Measurements from ENCODE around the gene MLXIP. TPM values are rescaled to one million over a fixed set of nuclear protein-coding genes. Genes with fewer than 3 reads are reported as not detected.

Gene MLXIP
- total and polyA plus RNA-seq, 2 of the 13 experiments (the other 11 are each of a cell fraction or from before 2014, with no cell fraction given), result 5.3 to 6.7 TPM

GRCh38 chr12:122162976-122163375 lies 84.4 kb downstream of the MLXIP start:
- FAIRE-seq (no peak), ATAC-seq (no peak), DNase-seq (ENCODE audit: low spot score) (no peak)
- H4K20me1 ChIP-seq (ENCODE audit: insufficient read depth, low read length), result no peaks in the 10 kb centered on the region
- H3K4me1 ChIP-seq (ENCODE audit: insufficient read depth, low read length), result peaks cover 24% of the 10 kb centered on the region
- CTCF ChIA-PET (ENCODE audit: low intra/inter-chr PET ratio, low total read pairs), result no interaction called here
- H2AFZ ChIP-seq (ENCODE audit: low read length), result no peak overlapping the region
- no peak overlapping the region for H3K4me3 ChIP-seq (replicated peaks in 1 of 3; ENCODE audit: insufficient read depth in 1 of 3, low read depth in 2 of 3, low read length in 3 of 3)
- H3K9ac ChIP-seq (ENCODE audit: insufficient read depth, low read depth, low read length), result no peak overlapping the region
- in situ Hi-C loops (cut with HindIII; ENCODE audit: extremely low pct_ligation_motif_present, low pct_unique_long_range_greater_than_20kb) (no loop called here), intact Hi-C loops (cut with micrococcal nuclease; ENCODE audit: unreplicated experiment) (no loop called here)
- no TSS peak for BruUV-seq (replicated peaks)
- H3K79me2 ChIP-seq (ENCODE audit: insufficient read depth, low read length), result no peaks in the 10 kb centered on the region
- H3K9me3 ChIP-seq (ENCODE audit: low read length), result no peaks in the 10 kb centered on the region
- H3K36me3 ChIP-seq (replicated peaks in 1 of 2; ENCODE audit: control insufficient read depth in 1 of 2, insufficient read depth in 2 of 2, low read length in 2 of 2), result no peaks in the 10 kb centered on the region
- no peak overlapping the region for H3K4me2 ChIP-seq (ENCODE audit: low read depth, low read length)
- 73% methylated on average over 3 of the region's 3 CpGs for WGBS (ENCODE audit: low lambda C conversion rate)
- no peak for TF ChIP-seq ZNF232 (CRISPR knock-in tag; IDR thresholded peaks at IDR 0.05; ENCODE audit: borderline replicate concordance)
- no peak for TF ChIP-seq ZNF414 (CRISPR knock-in tag; IDR thresholded peaks at IDR 0.05)
- no peak for TF ChIP-seq ZNF772 (CRISPR knock-in tag; IDR thresholded peaks at IDR 0.05)
- POLR2A ChIA-PET, result no interaction called here
- H3K27ac ChIP-seq (ENCODE audit: extremely low read length, insufficient read depth, low read length), result no peak overlapping the region
- peaks cover 0 to 8% of the 10 kb centered on the region in 2 experiments; a peak in 2 of 5 replicates for H3K27me3 ChIP-seq (ENCODE audit: control insufficient read depth in 1 of 2, insufficient read depth in 2 of 2, low read length in 2 of 2)

- ATAC-seq (peak; percentile 65), DNase-seq (ENCODE audit: low spot score) (no peak), FAIRE-seq (no peak)
- Histone ChIP-seq H3K36me3 (replicated peaks in 1 of 2; ENCODE audit: control insufficient read depth in 1 of 2, insufficient read depth in 2 of 2, low read length in 2 of 2) (no peaks in the 10 kb centered on the region), H3K27me3 (ENCODE audit: control insufficient read depth in 1 of 2, insufficient read depth in 2 of 2, low read length in 2 of 2) (peaks cover 0 to 10% of the 10 kb centered on the region in 2 experiments; a peak in 2 of 5 replicates), H3K4me1 (ENCODE audit: insufficient read depth, low read length) (peaks cover 24% of the 10 kb centered on the region), H3K79me2 (ENCODE audit: insufficient read depth, low read length) (no peaks in the 10 kb centered on the region), H3K27ac (ENCODE audit: extremely low read length, insufficient read depth, low read length) (no peak overlapping the region), H3K9ac (ENCODE audit: insufficient read depth, low read depth, low read length) (no peak overlapping the region), H4K20me1 (ENCODE audit: insufficient read depth, low read length) (no peaks in the 10 kb centered on the region), H3K4me3 (replicated peaks in 1 of 3; ENCODE audit: insufficient read depth in 1 of 3, low read depth in 2 of 3, low read length in 3 of 3) (peak overlapping the region in 1 of 3 experiments; percentile 24; a peak in 2 of 6 replicates), H2AFZ (ENCODE audit: low read length) (no peak overlapping the region), H3K9me3 (ENCODE audit: low read length) (no peaks in the 10 kb centered on the region), H3K4me2 (ENCODE audit: low read depth, low read length) (peak overlapping the region; percentile 52)
- in situ Hi-C loops (cut with HindIII; ENCODE audit: extremely low pct_ligation_motif_present, low pct_unique_long_range_greater_than_20kb) (no loop called here), intact Hi-C loops (cut with micrococcal nuclease; ENCODE audit: unreplicated experiment) (no loop called here)
- ChIA-PET CTCF (ENCODE audit: low intra/inter-chr PET ratio, low total read pairs) (no interaction called here), POLR2A (interaction anchor here (0.6 to 0.7 kb wide), 2 partner anchors 105 to 137 kb away, joined by 3 read pairs; no protein-coding TSS in a partner anchor)
- no TSS peak for BruUV-seq (replicated peaks)
- 40% methylated on average over 19 of the region's 22 CpGs for WGBS (ENCODE audit: low lambda C conversion rate)
- TF ChIP-seq ZBTB21 (CRISPR knock-in tag; IDR thresholded peaks at IDR 0.05) (no peak), MTA1 (CRISPR knock-in tag; IDR thresholded peaks at IDR 0.05; ENCODE audit: borderline replicate concordance) (no peak), TFDP2 (CRISPR knock-in tag; IDR thresholded peaks at IDR 0.05) (no peak)
These were observed 88.1 kb downstream of the MLXIP start for GRCh38 chr12:122166422-122167349.
